Measurements from ENCODE around the gene SLFN12.
A peak's percentile ranks its signal among the peaks of the same experiment; 100 is the strongest.
"Not testable (repeated sequence)": the region's sequence is repeated elsewhere in the genome, so short reads cannot be mapped to it uniquely, and the experiment has no call there.

Gene SLFN12

GRCh38 chr17:35414707-35415106, 17.6 kb downstream of the SLFN12 start:
- not testable (repeated sequence) for DNase-seq (ENCODE audit: extremely low read depth in 1 of 2, low read depth in 1 of 2)

DNA sequence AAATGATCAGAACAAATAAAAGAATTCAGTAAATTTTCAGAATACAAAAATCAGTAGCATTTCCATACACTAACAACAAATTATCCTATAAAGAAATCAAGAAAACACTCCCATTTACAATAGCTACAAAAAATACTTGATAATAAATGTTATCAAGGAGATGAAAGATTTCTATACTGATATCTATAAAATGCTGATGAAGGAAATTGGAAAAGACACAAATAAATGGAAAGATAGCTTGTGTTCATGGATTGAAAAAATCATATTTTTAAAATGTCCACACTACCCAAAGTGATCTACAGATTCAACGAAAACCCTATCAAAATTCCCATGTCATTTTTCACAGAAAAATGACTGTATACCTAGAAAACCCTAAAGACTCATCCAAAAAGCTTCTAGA, 18.1 kb downstream of the SLFN12 start:
- no peak for DNase-seq (ENCODE audit: extremely low read depth in 1 of 2, low read depth in 1 of 2)

GRCh38 chr17:35407531-35407930, 24.8 kb downstream of the SLFN12 start:
- no peak for DNase-seq (ENCODE audit: extremely low read depth in 1 of 2, low read depth in 1 of 2)

- no peak for DNase-seq (ENCODE audit: extremely low read depth in 1 of 2, low read depth in 1 of 2)
These were observed 25.7 kb downstream of the SLFN12 start for GRCh38 chr17:35406568-35406967.

- DNase-seq (ENCODE audit: extremely low read depth in 1 of 2, low read depth in 1 of 2) = no peak
These were observed 27.9 kb downstream of the SLFN12 start for GRCh38 chr17:35404360-35404759.

DNA sequence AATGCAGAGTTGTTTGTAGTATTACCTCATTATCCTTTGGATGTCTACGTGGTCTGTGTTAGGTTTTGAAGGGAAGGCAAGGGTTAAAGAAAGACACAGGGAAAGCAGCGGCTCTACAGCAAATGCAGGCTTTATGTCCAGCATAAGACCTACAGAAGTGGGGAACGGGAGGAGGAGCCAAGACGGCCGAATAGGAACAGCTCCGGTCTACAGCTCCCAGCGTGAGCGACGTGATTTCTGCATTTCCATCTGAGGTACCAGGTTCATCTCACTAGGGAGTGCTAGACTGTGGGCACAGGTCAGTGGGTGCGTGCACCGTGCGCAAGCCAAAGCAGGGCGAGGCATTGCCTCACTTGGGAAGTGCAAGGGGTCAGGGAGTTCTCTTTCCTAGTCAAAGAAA, 38.5 kb downstream of the SLFN12 start:
- DNase-seq (ENCODE audit: extremely low read depth in 1 of 2, low read depth in 1 of 2) = not testable (repeated sequence)

GRCh38 chr17:35390663-35391062, 41.6 kb downstream of the SLFN12 start:
- no peak for DNase-seq (ENCODE audit: extremely low read depth in 1 of 2, low read depth in 1 of 2)

DNA sequence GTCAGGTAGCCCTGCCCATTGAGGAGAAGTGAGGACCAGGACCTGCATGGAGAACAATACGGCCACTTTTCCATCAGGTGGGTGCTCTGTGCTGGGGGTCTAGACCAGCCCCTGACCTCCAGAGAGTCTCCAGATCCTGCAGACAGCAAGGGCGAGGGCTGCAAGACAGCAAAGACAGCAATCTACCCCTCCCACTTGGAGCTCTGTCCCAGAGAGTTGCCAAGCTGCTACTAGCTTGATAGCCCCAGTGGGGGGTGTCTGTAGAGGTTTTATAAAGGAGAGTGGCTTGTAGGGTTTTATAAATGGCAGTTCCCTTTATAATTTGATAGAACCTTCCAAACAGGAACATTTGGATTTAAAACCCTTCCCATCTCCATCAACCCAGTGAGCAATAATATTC, 42.1 kb downstream of the SLFN12 start:
- DNase-seq (ENCODE audit: extremely low read depth in 1 of 2, low read depth in 1 of 2) = no peak

- no peak for DNase-seq (ENCODE audit: extremely low read depth in 1 of 2, low read depth in 1 of 2)
These were observed 44.8 kb downstream of the SLFN12 start for GRCh38 chr17:35387496-35387895.

GRCh38 chr17:35377706-35378105, 54.6 kb downstream of the SLFN12 start:
- no peak for DNase-seq (ENCODE audit: extremely low read depth in 1 of 2, low read depth in 1 of 2)

DNA sequence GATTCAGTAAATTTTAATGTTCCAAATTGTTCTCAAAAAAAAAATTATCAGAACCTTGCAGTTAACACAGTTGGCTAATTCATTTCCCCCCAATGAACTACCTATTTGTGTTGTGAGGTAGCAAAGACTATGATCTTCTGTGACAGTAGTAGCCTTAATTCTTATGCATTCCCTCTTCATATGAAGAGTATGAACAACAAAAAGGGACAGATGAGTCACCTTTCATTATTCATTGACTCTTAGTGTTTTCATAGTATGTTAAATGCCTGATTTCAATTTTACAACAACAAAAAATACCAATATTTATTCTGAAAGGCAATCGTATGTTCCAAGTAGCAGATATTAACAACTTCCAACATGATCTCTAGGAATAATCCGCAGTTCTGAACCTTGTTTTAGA, 55.2 kb downstream of the SLFN12 start:
- DNase-seq (ENCODE audit: extremely low read depth in 1 of 2, low read depth in 1 of 2) = no peak

GRCh38 chr17:35376245-35376644, 56.1 kb downstream of the SLFN12 start:
- no peak for DNase-seq (ENCODE audit: extremely low read depth in 1 of 2, low read depth in 1 of 2)

GRCh38 chr17:35374766-35375344, 57.4 kb downstream of the SLFN12 start:
- no peak for DNase-seq (ENCODE audit: extremely low read depth in 1 of 2, low read depth in 1 of 2)

- DNase-seq (ENCODE audit: extremely low read depth in 1 of 2, low read depth in 1 of 2) = no peak
These were observed 58.1 kb downstream of the SLFN12 start for GRCh38 chr17:35373984-35374765.

GRCh38 chr17:35373534-35373983, 58.7 kb downstream of the SLFN12 start, which contains the start of gene SLFN11:
Gene SLFN11, minus strand, starts transcription at chr17:35373621. Its CDS starts 9,814 bp downstream, at chr17:35363807.
- peak; percentile 72 to 88 for DNase-seq (ENCODE audit: extremely low read depth in 1 of 2, low read depth in 1 of 2)

GRCh38 chr17:35372846-35373533, 59.3 kb downstream of the SLFN12 start:
- no peak for DNase-seq (ENCODE audit: extremely low read depth in 1 of 2, low read depth in 1 of 2)

- DNase-seq (ENCODE audit: extremely low read depth in 1 of 2, low read depth in 1 of 2) = no peak
These were observed 60.4 kb downstream of the SLFN12 start for GRCh38 chr17:35371934-35372333.

GRCh38 chr17:35368081-35368830, 64.0 kb downstream of the SLFN12 start:
- DNase-seq (ENCODE audit: extremely low read depth in 1 of 2, low read depth in 1 of 2) = no peak

- no peak for DNase-seq (ENCODE audit: extremely low read depth in 1 of 2, low read depth in 1 of 2)
These were observed 71.3 kb downstream of the SLFN12 start for GRCh38 chr17:35361027-35361426.

Measured in stimulated activated CD8-positive, alpha-beta memory T cell treated with anti-CD3 and anti-CD28 coated beads, Interleukin-7, amount 100 ng/mL, for 48 hours (primary cell).